ENCODE results near the gene RBM26. TPM values are rescaled to one million over a fixed set of nuclear protein-coding genes. Genes with fewer than 3 reads are reported as not detected.

The RBM26 gene
- polyA plus RNA-seq, 1 of the 3 experiments (the other 2 are of a cell fraction), result 12.5 TPM

DNA sequence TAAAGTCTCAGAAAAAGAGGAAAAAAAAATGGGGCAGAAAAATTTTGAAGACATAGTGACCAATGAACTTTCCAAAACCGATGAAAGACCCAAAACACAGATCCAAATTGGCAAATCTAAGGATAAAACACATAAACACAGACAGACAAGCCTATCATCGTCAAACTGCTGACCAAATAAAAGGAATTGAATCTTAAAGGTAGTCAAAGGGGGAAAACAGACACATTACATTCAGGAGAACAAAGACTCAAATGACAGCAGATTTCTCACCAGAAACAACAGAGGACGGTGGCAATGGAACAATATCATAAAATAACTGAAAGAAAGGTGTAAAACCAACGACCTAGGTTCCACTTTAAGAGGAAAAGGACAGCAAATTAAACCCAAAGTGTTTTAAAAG lies 10.2 kb downstream of the RBM26 start:
- POLR2A ChIA-PET, result no interaction called here
- WGBS (ENCODE audit: low lambda C conversion rate), result 88% methylated on average over 4 of the region's 4 CpGs

DNA sequence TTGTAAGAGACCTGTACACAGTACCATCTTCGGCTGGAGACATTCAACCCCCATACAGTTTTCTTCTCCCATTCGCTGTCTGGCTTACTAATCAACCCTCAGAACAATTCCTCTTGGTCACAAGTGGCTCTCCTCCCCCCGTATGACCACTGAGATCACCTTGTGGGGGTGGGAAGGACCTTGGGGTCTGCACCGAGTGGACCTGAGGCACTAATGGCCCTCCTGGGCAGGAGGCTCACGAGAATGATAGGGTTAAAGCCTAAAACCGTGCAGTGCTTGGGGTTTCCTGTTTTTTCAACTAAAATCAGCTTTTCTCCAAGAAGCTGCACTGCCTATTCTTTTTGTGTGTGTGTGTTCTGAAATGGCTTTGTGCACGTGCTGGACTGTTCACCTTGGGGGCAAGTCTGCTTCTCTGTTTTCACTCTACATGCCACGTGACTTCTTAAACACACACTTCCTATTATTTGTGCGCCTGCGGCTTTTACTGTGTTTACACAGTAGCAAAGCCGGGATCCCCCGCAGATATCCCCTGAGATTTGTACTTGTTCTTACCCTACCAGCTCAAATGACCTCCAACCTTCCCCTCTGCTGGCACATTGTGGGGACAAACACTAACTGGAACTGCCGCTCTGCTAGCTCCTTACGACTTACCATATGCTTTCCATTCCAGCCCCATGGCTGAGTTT lies 12.3 kb downstream of the RBM26 start:
- Histone ChIP-seq H3K4me2 (no peak overlapping the region), H3K79me2 (ENCODE audit: insufficient read depth) (peaks cover 96% of the 10 kb centered on the region), H3K27me3 (ENCODE audit: insufficient read depth) (no peaks in the 10 kb centered on the region), H3K36me3 (replicated peaks in 1 of 2; ENCODE audit: control insufficient read depth in 1 of 2, insufficient read depth in 2 of 2, low read length in 1 of 2) (peaks cover 33 to 64% of the 10 kb centered on the region in 2 experiments), H3K9me3 (peaks cover 16% of the 10 kb centered on the region), H4K20me1 (ENCODE audit: insufficient read depth) (peaks cover 55% of the 10 kb centered on the region), H3K9ac (no peak overlapping the region), H3K4me1 (ENCODE audit: control insufficient read depth in 1 of 2, insufficient read depth in 2 of 2, low read depth in 1 of 2, low read length in 1 of 2) (peaks cover 0 to 2% of the 10 kb centered on the region in 2 experiments; a peak in 3 of 4 replicates), H3K9me2 (no peaks in the 10 kb centered on the region), H3K4me3 (ENCODE audit: low read depth in 2 of 2, low read length in 1 of 2) (no peak overlapping the region), H3K27ac (ENCODE audit: low read depth in 2 of 2, low read length in 1 of 2) (no peak overlapping the region; a peak in 1 of 4 replicates), H2AFZ (ENCODE audit: low read depth) (no peak overlapping the region), H3F3A (replicated peaks; ENCODE audit: insufficient read depth) (peaks cover 15% of the 10 kb centered on the region)
- no peak for TF ChIP-seq MEF2A (IDR thresholded peaks at IDR 0.05; ENCODE audit: borderline replicate concordance, low read depth)
- TF ChIP-seq, protein P1, sequence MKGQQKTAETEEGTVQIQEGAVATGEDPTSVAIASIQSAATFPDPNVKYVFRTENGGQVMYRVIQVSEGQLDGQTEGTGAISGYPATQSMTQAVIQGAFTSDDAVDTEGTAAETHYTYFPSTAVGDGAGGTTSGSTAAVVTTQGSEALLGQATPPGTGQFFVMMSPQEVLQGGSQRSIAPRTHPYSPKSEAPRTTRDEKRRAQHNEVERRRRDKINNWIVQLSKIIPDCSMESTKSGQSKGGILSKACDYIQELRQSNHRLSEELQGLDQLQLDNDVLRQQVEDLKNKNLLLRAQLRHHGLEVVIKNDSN (IDR thresholded peaks at IDR 0.05; ENCODE audit: borderline replicate concordance, low read depth), result no peak
- no peak for TF ChIP-seq TEAD4 (IDR thresholded peaks at IDR 0.05; ENCODE audit: borderline replicate concordance, insufficient read depth)
- no peak for TF ChIP-seq EZH2phosphoT487 (IDR thresholded peaks at IDR 0.05; ENCODE audit: borderline replicate concordance, low read depth)
- no peak for TF ChIP-seq JUND (IDR thresholded peaks at IDR 0.05)
- no peak for TF ChIP-seq NRF1 (IDR thresholded peaks at IDR 0.05; ENCODE audit: low read depth, low read length)
- TF ChIP-seq TAF1 (IDR thresholded peaks at IDR 0.05; ENCODE audit: borderline replicate concordance, low read depth, low read length), result no peak
- CTCF ChIA-PET, result interaction anchor here (0.8 to 0.9 kb wide), 3 partner anchors 11 to 30 kb away, joined by 3 read pairs; no protein-coding TSS in a partner anchor
- 95% methylated on average over 13 of the region's 14 CpGs for WGBS (ENCODE audit: low lambda C conversion rate)
- DNase-seq, result no peak
- POLR2A ChIA-PET, result no interaction called here

More for the DNA sequence above, 10.2 kb downstream of the RBM26 start:
- Histone ChIP-seq H3K36me3 (replicated peaks in 1 of 2; ENCODE audit: control insufficient read depth in 1 of 2, insufficient read depth in 2 of 2, low read length in 1 of 2) (peaks cover 47 to 62% of the 10 kb centered on the region in 2 experiments), H3K9me2 (no peaks in the 10 kb centered on the region), H3K9me3 (peaks cover 16% of the 10 kb centered on the region), H3K27me3 (ENCODE audit: insufficient read depth) (no peaks in the 10 kb centered on the region), H3K27ac (ENCODE audit: low read depth in 2 of 2, low read length in 1 of 2) (no peak overlapping the region), H3K9ac (no peak overlapping the region), H4K20me1 (ENCODE audit: insufficient read depth) (peaks cover 58% of the 10 kb centered on the region), H3K79me2 (ENCODE audit: insufficient read depth) (peaks cover 96% of the 10 kb centered on the region), H2AFZ (ENCODE audit: low read depth) (no peak overlapping the region), H3K4me2 (no peak overlapping the region), H3K4me1 (ENCODE audit: control insufficient read depth in 1 of 2, insufficient read depth in 2 of 2, low read depth in 1 of 2, low read length in 1 of 2) (peaks cover 0 to 2% of the 10 kb centered on the region in 2 experiments; a peak in 3 of 4 replicates), H3K4me3 (ENCODE audit: low read depth in 2 of 2, low read length in 1 of 2) (no peak overlapping the region), H3F3A (replicated peaks; ENCODE audit: insufficient read depth) (peaks cover 15% of the 10 kb centered on the region)
- CTCF ChIA-PET, result no interaction called here
- DNase-seq, result no peak
- no peak for TF ChIP-seq MXI1 (IDR thresholded peaks at IDR 0.05; ENCODE audit: low read depth, low read length)
- TF ChIP-seq SIN3A (IDR thresholded peaks at IDR 0.05; ENCODE audit: borderline replicate concordance, low read depth, low read length), result no peak
- TF ChIP-seq NFIC (IDR thresholded peaks at IDR 0.05; ENCODE audit: borderline replicate concordance), result no peak
- TF ChIP-seq, protein P2, sequence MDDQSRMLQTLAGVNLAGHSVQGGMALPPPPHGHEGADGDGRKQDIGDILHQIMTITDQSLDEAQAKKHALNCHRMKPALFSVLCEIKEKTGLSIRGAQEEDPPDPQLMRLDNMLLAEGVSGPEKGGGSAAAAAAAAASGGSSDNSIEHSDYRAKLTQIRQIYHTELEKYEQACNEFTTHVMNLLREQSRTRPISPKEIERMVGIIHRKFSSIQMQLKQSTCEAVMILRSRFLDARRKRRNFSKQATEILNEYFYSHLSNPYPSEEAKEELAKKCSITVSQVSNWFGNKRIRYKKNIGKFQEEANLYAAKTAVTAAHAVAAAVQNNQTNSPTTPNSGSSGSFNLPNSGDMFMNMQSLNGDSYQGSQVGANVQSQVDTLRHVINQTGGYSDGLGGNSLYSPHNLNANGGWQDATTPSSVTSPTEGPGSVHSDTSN (IDR thresholded peaks at IDR 0.05), result no peak
- TF ChIP-seq, protein P3, sequence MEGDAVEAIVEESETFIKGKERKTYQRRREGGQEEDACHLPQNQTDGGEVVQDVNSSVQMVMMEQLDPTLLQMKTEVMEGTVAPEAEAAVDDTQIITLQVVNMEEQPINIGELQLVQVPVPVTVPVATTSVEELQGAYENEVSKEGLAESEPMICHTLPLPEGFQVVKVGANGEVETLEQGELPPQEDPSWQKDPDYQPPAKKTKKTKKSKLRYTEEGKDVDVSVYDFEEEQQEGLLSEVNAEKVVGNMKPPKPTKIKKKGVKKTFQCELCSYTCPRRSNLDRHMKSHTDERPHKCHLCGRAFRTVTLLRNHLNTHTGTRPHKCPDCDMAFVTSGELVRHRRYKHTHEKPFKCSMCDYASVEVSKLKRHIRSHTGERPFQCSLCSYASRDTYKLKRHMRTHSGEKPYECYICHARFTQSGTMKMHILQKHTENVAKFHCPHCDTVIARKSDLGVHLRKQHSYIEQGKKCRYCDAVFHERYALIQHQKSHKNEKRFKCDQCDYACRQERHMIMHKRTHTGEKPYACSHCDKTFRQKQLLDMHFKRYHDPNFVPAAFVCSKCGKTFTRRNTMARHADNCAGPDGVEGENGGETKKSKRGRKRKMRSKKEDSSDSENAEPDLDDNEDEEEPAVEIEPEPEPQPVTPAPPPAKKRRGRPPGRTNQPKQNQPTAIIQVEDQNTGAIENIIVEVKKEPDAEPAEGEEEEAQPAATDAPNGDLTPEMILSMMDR (IDR thresholded peaks at IDR 0.05), result no peak
- TF ChIP-seq TEAD4 (IDR thresholded peaks at IDR 0.05; ENCODE audit: borderline replicate concordance, insufficient read depth), result no peak
- no peak for TF ChIP-seq FOSL2 (IDR thresholded peaks at IDR 0.05; ENCODE audit: borderline replicate concordance, low read depth)
- no peak for TF ChIP-seq POLR2AphosphoS5 (IDR thresholded peaks at IDR 0.05; ENCODE audit: low read depth, low read length)
- TF ChIP-seq FOXM1 (IDR thresholded peaks at IDR 0.05; ENCODE audit: low read depth), result no peak
- TF ChIP-seq YY1 (IDR thresholded peaks at IDR 0.05; ENCODE audit: low read depth), result no peak
- TF ChIP-seq, protein P4, sequence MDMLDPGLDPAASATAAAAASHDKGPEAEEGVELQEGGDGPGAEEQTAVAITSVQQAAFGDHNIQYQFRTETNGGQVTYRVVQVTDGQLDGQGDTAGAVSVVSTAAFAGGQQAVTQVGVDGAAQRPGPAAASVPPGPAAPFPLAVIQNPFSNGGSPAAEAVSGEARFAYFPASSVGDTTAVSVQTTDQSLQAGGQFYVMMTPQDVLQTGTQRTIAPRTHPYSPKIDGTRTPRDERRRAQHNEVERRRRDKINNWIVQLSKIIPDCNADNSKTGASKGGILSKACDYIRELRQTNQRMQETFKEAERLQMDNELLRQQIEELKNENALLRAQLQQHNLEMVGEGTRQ (IDR thresholded peaks at IDR 0.05; ENCODE audit: borderline replicate concordance, low read depth, low read length), result no peak
- no peak for TF ChIP-seq RAD21 (IDR thresholded peaks at IDR 0.05; ENCODE audit: low read length)
- TF ChIP-seq ELF1 (IDR thresholded peaks at IDR 0.05), result no peak
- TF ChIP-seq JUND (IDR thresholded peaks at IDR 0.05), result no peak
- no peak for TF ChIP-seq RCOR1 (IDR thresholded peaks at IDR 0.05; ENCODE audit: low read length)
- no peak for TF ChIP-seq CHD2 (IDR thresholded peaks at IDR 0.05; ENCODE audit: low read length, partially characterized antibody)

All from SK-N-SH (cell line).